Embryonic facial prominence (tissue), 1 donor: ENCODE measurements around the gene DZIP1L.
"Not testable (repeated sequence)": the region's sequence is repeated elsewhere in the genome, so short reads cannot be mapped to it uniquely, and the experiment has no call there.

ENCODE experiments used
- DNase-seq: peaks from one replicate; pipeline ENCODE4 v3.0.0-alpha.2; 2016; ENCODE audit errors: extremely low spot score

Gene DZIP1L, protein sequence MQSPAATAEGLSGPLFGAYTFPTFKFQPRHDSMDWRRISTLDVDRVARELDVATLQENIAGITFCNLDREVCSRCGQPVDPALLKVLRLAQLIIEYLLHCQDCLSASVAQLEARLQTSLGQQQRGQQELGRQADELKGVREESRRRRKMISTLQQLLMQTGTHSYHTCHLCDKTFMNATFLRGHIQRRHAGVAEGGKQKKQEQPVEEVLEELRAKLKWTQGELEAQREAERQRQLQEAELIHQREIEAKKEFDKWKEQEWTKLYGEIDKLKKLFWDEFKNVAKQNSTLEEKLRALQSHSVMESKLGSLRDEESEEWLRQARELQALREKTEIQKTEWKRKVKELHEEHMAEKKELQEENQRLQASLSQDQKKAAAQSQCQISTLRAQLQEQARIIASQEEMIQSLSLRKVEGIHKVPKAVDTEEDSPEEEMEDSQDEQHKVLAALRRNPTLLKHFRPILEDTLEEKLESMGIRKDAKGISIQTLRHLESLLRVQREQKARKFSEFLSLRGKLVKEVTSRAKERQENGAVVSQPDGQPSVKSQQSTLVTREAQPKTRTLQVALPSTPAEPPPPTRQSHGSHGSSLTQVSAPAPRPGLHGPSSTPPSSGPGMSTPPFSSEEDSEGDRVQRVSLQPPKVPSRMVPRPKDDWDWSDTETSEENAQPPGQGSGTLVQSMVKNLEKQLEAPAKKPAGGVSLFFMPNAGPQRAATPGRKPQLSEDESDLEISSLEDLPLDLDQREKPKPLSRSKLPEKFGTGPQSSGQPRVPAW

GRCh38 chr3:138114988-138115971, at the start of gene DZIP1L:
DZIP1L (minus strand) TSS chr3:138115608; CDS start chr3:138103971, 11,637 bp downstream.
- peak; percentile 8 for DNase-seq

DNA sequence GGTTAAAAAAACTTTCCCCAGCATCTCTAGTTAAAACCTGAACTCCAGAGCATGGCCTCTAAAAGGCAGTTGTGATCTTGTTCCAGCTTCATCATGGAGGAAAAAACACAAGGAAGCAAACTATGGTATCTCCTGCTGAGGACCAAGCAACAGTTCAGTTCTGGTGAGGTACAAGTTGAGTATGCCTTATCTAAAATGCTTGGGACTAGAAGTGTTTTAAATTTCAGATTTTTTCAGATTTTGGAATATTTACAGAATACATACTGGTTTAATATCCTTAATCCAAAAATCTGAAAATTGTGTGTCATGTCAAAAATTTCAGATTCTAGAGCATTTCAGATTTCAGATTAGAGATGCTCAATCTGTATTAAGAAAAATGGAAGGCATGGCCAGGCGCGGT, 49.7 kb upstream of the DZIP1L start:
- DNase-seq: no peak

GRCh38 chr3:138157743-138158142, 42.3 kb upstream of the DZIP1L start:
- no peak for DNase-seq

GRCh38 chr3:138154534-138154933, 39.1 kb upstream of the DZIP1L start:
- DNase-seq: no peak

DNA sequence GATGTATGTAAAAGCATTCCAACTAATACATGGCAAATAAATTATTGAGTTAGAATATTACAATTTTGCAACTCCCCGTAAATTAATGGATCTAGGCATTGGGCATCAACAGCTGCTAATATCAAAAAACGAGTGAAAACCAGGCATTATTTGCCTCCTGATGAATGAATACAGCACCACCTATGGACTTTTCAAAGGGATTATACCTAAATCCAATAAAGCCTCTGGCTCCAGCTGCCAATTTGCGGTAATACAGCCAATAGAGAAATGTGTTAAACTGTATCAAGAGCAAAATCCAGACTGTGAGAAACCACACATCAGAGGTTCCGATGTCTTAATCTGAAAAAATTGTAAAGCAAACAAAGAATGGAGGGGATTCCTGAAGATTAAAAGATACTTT, 33.1 kb upstream of the DZIP1L start:
- no peak for DNase-seq

GRCh38 chr3:138142181-138142580, 26.8 kb upstream of the DZIP1L start:
- not testable (repeated sequence) for DNase-seq

- DNase-seq: no peak
Measured at GRCh38 chr3:138140940-138141339, 25.5 kb upstream of the DZIP1L start.

GRCh38 chr3:138139691-138140090, 24.3 kb upstream of the DZIP1L start:
- DNase-seq: no peak

GRCh38 chr3:138137861-138138260, 22.5 kb upstream of the DZIP1L start:
- no peak for DNase-seq

DNA sequence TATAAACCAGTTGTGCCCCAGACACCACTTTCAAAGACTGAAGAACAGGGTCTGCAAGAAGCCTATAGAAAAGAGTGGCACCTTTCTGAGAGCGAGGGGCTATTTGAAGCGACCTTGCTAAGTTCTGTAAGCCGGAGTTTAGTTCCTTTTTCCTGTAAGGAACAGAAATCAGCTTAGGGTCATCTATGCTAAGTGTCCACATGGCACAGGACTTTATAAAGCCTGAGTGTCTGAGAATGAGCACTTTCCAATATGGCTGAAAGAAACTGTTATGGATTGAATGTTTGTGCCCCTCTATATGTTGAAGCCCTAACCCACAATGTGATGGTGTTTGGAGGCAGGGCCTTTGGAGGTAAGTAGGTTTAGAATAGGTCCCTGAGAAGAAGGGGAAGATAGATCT, 20.8 kb upstream of the DZIP1L start:
- no peak for DNase-seq

DNA sequence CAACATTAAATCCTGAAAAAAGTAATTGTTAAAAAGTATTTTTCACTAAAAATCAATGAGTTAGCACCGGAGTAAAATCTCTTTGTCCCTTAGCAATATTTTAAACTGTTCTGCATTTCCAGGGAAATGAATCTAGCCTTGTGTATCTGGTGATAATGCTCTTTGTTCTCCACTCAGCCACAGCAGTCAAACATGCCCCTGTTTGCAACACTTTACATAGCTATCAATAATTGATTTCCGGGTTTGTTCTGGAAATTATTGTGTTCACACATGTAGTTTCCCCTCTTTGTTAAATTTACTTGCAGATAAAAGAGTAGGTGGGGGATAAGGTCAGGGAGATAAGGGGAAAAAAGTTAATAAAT, 20.4 kb upstream of the DZIP1L start:
- DNase-seq: no peak

DNA sequence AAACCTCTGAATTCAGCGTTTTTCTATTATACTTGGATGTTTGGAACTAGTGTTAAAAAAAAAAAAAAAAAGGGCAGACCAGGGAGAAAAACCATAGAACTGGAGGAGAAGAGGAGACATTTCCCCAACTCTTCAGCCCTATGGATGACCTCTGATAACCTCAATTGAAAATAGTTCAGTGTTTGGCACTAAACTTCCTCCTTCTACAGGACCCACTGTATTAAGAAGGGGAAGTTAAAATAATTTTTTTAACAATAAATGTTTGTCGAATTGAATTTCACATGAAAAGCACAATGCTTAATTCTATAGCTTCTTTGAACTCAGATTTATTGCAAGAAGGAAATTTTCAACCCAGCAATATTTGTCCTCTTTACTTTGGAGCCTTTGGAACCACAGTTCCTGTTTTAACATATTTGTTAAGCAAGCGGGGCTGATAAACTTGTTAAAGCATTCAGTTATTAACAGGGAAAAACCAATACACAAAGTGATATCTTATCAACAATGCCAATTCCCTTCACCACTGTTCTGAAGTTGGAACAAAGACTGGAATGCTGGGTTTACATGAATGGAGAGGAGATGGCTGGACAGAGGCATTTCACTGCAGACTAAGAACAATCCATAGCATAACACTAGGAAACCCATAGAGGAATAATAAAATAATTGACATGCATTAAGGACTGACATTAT, 19.9 kb upstream of the DZIP1L start:
- no peak for DNase-seq

GRCh38 chr3:138132239-138132638, 16.8 kb upstream of the DZIP1L start, which contains the start of gene A4GNT:
A4GNT (minus strand) TSS chr3:138132390; CDS start chr3:138131256, 1,134 bp downstream.
- DNase-seq: no peak

DNA sequence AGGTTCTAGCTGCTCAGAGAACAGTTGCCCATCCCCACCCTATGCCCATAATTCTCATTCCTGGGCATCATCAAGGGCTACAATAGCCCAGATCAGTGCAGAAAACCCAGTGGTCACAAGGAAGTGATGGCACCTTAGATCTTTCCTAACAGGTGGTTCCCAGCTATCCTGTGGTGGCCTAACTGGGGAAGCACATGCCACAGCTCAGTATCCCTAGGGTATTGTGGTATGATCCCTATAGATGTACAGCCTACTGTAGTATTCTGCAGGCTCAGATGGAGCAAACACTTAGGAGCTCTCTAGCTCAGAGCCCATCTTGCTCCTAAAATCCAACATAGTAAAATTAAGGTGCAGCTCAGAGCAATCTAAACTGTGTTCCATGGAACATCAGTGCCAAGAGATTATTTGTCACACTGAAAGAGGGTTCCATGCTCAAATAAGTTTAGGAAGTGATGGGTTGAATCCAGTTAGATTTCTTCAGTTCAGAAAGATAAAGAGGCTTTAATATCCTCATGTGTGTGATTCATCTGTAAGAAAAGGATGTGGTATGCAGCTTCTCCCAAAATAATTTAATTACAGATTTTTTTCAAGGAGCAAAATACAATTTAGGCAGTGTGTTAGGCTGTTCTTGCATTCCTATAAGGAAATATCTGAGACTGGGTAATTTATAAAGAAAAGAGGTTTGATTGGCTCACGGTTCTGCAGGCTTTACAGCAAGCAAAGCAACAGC, 12.4 kb upstream of the DZIP1L start:
- DNase-seq: no peak

GRCh38 chr3:138125548-138126221, 10.3 kb upstream of the DZIP1L start:
- DNase-seq: no peak

DNA sequence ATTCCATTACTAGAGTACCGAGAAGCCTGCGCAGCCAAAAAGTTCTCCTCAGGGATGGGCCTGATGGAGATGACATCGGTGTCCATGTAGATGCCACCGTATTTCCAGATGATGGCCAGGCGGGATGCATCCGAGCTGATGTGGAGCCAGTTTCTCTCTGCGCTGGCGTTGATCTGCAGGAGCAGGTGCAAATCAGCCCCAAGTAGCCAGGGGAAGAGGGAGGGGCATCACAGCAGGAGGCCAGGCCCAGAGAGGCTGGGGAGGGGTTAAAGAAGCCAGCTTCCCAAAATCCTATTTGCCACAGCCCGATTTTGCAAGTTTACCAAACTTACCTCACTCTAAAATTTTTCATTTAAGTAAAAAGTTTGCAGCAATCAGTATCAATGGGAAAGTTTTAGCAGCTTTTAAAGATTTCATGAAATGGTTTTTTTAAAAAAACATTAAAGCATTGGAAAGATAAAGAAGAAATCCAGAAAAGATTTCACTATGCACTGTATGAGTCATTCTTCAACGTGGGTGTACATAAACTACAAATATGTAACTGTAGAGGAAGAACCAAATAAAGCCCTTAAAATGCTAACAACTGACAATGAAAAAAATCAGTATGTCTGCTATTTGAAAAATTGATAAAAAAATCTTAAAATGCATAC, 9.4 kb upstream of the DZIP1L start:
- no peak for DNase-seq

DNA sequence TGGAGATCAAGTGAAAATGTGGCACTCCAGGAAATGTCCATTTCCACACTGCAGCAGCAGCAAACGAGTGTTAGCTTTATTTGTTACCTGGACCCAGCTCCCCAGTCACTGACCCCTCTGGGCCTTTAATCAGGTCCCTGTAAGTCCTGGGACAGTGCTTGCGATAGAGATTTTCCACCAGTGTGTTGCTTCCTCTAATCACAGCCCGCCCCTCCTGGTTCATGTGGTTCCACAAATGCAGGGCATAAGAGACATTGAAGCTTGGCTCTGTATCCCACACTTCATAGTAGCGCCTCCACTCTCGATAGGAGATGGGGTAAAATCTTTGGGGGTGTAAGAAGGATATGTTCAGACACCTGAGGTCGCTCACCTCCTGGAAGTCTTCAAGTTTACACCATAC, 8.8 kb upstream of the DZIP1L start:
- no peak for DNase-seq

DNA sequence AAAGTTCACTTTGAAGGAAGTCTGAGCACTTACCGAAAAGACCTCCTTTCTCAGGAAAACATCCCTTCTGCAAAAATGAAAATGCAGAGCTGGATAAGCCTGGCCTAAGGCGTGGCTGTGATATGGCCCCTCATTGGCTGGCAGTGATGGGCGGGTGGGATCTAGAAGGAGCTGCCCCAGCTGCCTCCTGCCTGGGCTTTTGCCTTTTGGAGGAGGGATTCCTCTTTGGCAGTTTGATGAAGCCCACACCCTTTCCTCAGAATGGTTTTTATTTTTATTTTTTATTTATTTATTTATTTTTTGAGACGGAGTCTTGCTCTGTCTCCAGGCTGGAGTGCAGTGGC, 4.0 kb upstream of the DZIP1L start:
- no peak for DNase-seq

GRCh38 chr3:138118612-138119422, 3.4 kb upstream of the DZIP1L start:
- DNase-seq: no peak
